Ovary (tissue), 9 donors: ENCODE data around the gene SLC10A4. TPM values are rescaled to one million over a fixed set of nuclear protein-coding genes. Genes with fewer than 3 reads are reported as not detected.

Experiments used
- DNase-seq, 5 donors: peaks; one replicate each; pipeline ENCODE4 v3.0.0-alpha.2; 2019 to 2020
- H3K27ac ChIP-seq, 2 donors: fragments of 200-600 bp; one replicate each; pipeline versions ENCODE4 v1.5.1 to v1.8.0; 2019 to 2022
- H3K27me3 ChIP-seq: fragments of 200-600 bp; one replicate; pipeline ENCODE4 v1.8.0; 2022
- H3K36me3 ChIP-seq: fragments of 200-600 bp; sonication (generic); one replicate; pipeline ENCODE4 v1.5.1; 2019
- H3K4me1 ChIP-seq: one replicate; pipeline ENCODE4 v1.8.1; 2013; ENCODE audit warnings: mild to moderate bottlenecking, moderate library complexity; ENCODE audit not compliant: insufficient read depth
- H3K4me3 ChIP-seq: fragments of 200-600 bp; sonication (generic); one replicate; pipeline ENCODE4 v1.5.1; 2017
- H3K9me3 ChIP-seq, 2 donors: fragments of 200-600 bp in 1 of 2; sonication (generic) in 1 of 2; one replicate each; pipeline versions ENCODE4 v1.5.1 to v1.8.1; 2013 to 2019; ENCODE audit warnings: mild to moderate bottlenecking in 1 of 2, moderate library complexity in 1 of 2
- CTCF ChIP-seq, 3 donors: fragments of 450-650 bp in 2 of 3; fragments of 200-600 bp in 1 of 3; IDR thresholded peaks; one replicate each; pipeline versions ENCODE4 v1.5.1 to v1.8.0; 2016 to 2022; ENCODE audit warnings: antibody characterized with exemption in 3 of 3, mild to moderate bottlenecking in 1 of 3
- EP300 ChIP-seq: sonication (generic); formaldehyde crosslinking; IDR thresholded peaks from one replicate; pipeline ENCODE4 v1.6.1; 2017; ENCODE audit warnings: antibody characterized with exemption
- POLR2A ChIP-seq: fragments of 450-650 bp; IDR thresholded peaks from one replicate; pipeline ENCODE4 v1.6.1; 2017; ENCODE audit warnings: antibody characterized with exemption, mild to moderate bottlenecking, moderate library complexity
- WGBS, 3 donors: extraction: QIAGEN DNeasy Blood & Tissue Kit in 1 of 3; methylation state at CpG; one replicate each; pipeline versions ENCODE4 v1.1.5 to v1.1.7; 2013 to 2017; 5-methylcytosine and 5-hydroxymethylcytosine counted together
- intact Hi-C, 4 donors: fragments of 100-400 bp; cut with DNase I; formaldehyde crosslinking; loops; one replicate each; pipeline versions ENCODE4 v1.11.0 to v1.15.1; 2022 to 2023
- polyA plus RNA-seq, 2 donors: library from polyadenylated mRNA; stranded (reverse); fragments of 200-250 nt in 1 of 2; fragments of 350-450 nt in 1 of 2; fragmentation: Illumina TruSeq in 1 of 2; extraction: RNeasy Lipid Tissue Mini Kit (QIAGEN cat#74804) in 1 of 2; gene quantifications; one replicate each; pipeline ENCODE4 v1.2.3, GENCODE V29; 2013 to 2014
- total RNA-seq, 7 donors: library from RNA; depleted of rRNA in 2 of 7; stranded (reverse); fragments of >200 nt in 2 of 7; fragmentation: NEBNext Ultra II Directional in 3 of 7; extraction: Animal tissue kit (Norgen Biotek cat#: 25700) in 3 of 7; gene quantifications; one replicate each; pipeline versions ENCODE4 v1.1.0 to v1.2.4, GENCODE V29; 2016 to 2023
- donor health status: DM: no; HTN: no; CAD: no; lungs with moderate emphysema.
- donor health status: DM: no; HTN: no; CAD: no.
- donor health status: Bipolar disorder and iron deficiency.
- donor health status: DM: yes; HTN: yes; CAD: no.
- donor health status: DM: no; HTN: no; CAD: no.
- donor health status: DM: yes; HTN: yes; CAD: no.

SLC10A4 gene
- total and polyA plus RNA-seq, 9 donors, result 0.05 to 0.20 (median 0.12) TPM; not detected in 5

- no peaks in the 10 kb centered on the region for H3K36me3 ChIP-seq
- H3K27ac ChIP-seq, result no peak overlapping the region
- no peak for DNase-seq
- no peaks in the 10 kb centered on the region for H3K27me3 ChIP-seq
- H3K4me3 ChIP-seq, result no peak overlapping the region
- H3K9me3 ChIP-seq, result no peaks in the 10 kb centered on the region
- no peak for TF ChIP-seq POLR2A
- 81 to 90% (median 87%) methylated on average over 2 of the region's 2 CpGs for WGBS, 3 donors
- intact Hi-C loops, result no loop called here
- no peaks in the 10 kb centered on the region for H3K4me1 ChIP-seq
Observed at GRCh38 chr4:48506716-48507115, 23.6 kb downstream of the SLC10A4 start.

- intact Hi-C loops, result no loop called here
- H3K4me1 ChIP-seq, result no peaks in the 10 kb centered on the region
- no peak for TF ChIP-seq EP300
- no peak for TF ChIP-seq CTCF (IDR thresholded peaks at IDR 0.05)
- TF ChIP-seq POLR2A, result no peak
- H3K27me3 ChIP-seq, result no peaks in the 10 kb centered on the region
- no peak overlapping the region for H3K4me3 ChIP-seq
- H3K27ac ChIP-seq, result no peak overlapping the region
- DNase-seq, result no peak
- H3K9me3 ChIP-seq, result no peaks in the 10 kb centered on the region
- H3K36me3 ChIP-seq, result no peaks in the 10 kb centered on the region
Observed at GRCh38 chr4:48509543-48509942, 26.4 kb downstream of the SLC10A4 start.

- DNase-seq, result no peak
- 90 to 97% (median 94%) methylated on average over 3 of the region's 3 CpGs for WGBS, 3 donors
Observed at GRCh38 chr4:48518143-48518542, 35.0 kb downstream of the SLC10A4 start.

GRCh38 chr4:48526406-48526805, 43.3 kb downstream of the SLC10A4 start:
- 51 to 65% (median 60%) methylated on average over 1 of the region's 1 CpG for WGBS, 3 donors
- Histone ChIP-seq H3K9me3 (no peaks in the 10 kb centered on the region), H3K27me3 (no peaks in the 10 kb centered on the region), H3K27ac (no peak overlapping the region), H3K4me1 (no peaks in the 10 kb centered on the region), H3K36me3 (no peaks in the 10 kb centered on the region), H3K4me3 (no peak overlapping the region)
- intact Hi-C loops, result no loop called here
- TF ChIP-seq CTCF (IDR thresholded peaks at IDR 0.05), result no peak
- TF ChIP-seq EP300, result no peak
- TF ChIP-seq POLR2A, result no peak
- DNase-seq, result no peak

More at GRCh38 chr4:48518143-48518542, 35.0 kb downstream of the SLC10A4 start:
- no peak overlapping the region for H3K27ac ChIP-seq
- intact Hi-C loops, result no loop called here
- H3K4me1 ChIP-seq, result no peaks in the 10 kb centered on the region
- H3K27me3 ChIP-seq, result no peaks in the 10 kb centered on the region
- no peak for TF ChIP-seq POLR2A
- TF ChIP-seq CTCF (IDR thresholded peaks at IDR 0.05), result no peak
- no peak for TF ChIP-seq EP300
- H3K9me3 ChIP-seq, result no peaks in the 10 kb centered on the region
- no peaks in the 10 kb centered on the region for H3K36me3 ChIP-seq
- no peak overlapping the region for H3K4me3 ChIP-seq

GRCh38 chr4:48538358-48538757, 55.2 kb downstream of the SLC10A4 start:
- no peak for DNase-seq
- no peaks in the 10 kb centered on the region for H3K27me3 ChIP-seq
- H3K4me3 ChIP-seq, result no peak overlapping the region
- H3K27ac ChIP-seq, result no peak overlapping the region
- H3K4me1 ChIP-seq, result no peaks in the 10 kb centered on the region
- TF ChIP-seq EP300 (no peak), POLR2A (no peak), CTCF (IDR thresholded peaks at IDR 0.05) (no peak)
- H3K9me3 ChIP-seq, result no peaks in the 10 kb centered on the region
- no peaks in the 10 kb centered on the region for H3K36me3 ChIP-seq
- intact Hi-C loops, result no loop called here

Other genes with a start within 250 kb of the SLC10A4 start
- gene TEC, start 213.5 kb upstream of the SLC10A4 start, total RNA-seq, result 1 to 10 TPM in 4 of 7 donors, under 1 TPM in 3; 0.43 to 4.0 (median 1.4) TPM
- 1 to 10 TPM in 1 of 2 donors, under 1 TPM in 1; 0.67 to 1.5 TPM for gene TEC, start 213.5 kb upstream of the SLC10A4 start, polyA plus RNA-seq
- 100 to 1,000 TPM in 1 of 7 donors, 10 to 100 TPM in 6; 38.4 to 127 (median 81.7) TPM for gene SLAIN2, start 141.8 kb upstream of the SLC10A4 start, total RNA-seq
- gene SLAIN2, start 141.8 kb upstream of the SLC10A4 start, polyA plus RNA-seq, result 100 to 1,000 TPM in 1 of 2 donors, 10 to 100 TPM in 1; 38.2 to 133 TPM
- gene ZAR1, start 6.9 kb downstream of the SLC10A4 start, total RNA-seq, result not detected
- under 1 TPM in 1 of 2 donors, not detected in 1; 0.31 TPM for gene ZAR1, start 6.9 kb downstream of the SLC10A4 start, polyA plus RNA-seq